Jurkat, Clone E6-1 (cell line): Measurements from ENCODE around the gene GADD45G.

Experiments used
- DNase-seq: peaks from one replicate; pipeline ENCODE4 v3.0.0-alpha.2; 2011; ENCODE audit warnings: low read depth, low spot score
- H3K4me3 ChIP-seq: 2 replicates; pipeline ENCODE4 v1.5.1; 2011; ENCODE audit warnings: mild to moderate bottlenecking, low read length, control low read depth, moderate library complexity

The GADD45G gene

DNA sequence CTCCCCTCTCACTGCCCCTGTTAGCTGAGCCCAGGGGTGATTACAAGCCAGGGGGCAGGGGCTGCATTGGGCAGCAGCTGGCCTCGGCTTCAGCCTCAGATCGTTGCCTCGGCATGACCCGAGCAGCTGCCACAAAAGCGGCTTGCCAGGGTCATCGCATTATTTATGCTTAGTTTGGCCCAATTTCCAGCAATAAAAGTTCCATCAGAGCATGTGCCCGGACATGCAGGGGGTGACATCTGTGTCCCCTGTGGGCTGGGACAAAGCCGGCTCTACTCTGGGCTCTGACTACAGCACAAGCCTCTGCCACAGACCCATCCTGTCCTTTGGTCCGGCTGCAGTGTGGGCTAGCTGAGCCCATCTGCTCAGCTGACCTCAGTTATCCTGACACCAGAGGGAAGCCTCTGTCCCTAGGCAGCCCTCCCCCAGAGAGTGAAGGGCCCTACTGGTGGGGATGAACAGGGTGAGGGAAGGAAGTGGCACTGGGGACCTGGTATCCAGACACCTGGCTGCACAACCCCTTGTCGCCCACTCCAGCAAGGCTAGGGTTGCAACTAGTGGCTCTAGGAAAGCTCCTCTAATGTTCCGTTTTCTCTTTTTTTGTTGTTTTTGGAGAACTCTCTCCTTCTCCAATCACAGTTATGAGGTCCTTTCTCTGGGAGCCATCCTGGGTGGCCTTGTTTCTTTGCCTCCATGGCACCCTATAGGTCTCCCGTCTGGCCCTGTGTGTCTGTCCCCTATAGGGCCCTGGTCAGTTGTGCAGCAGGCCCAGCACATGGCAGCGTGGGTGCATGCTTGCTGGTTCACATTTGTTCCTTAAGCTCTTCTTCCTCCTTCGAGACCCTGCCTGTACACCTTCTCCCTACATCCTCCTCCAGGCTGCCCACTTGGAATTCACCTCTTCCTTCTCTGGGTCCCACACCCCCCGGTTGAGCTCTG is 13.3 kb upstream of the GADD45G start:
- H3K4me3 ChIP-seq, result no peak overlapping the region
- DNase-seq, result no peak

GRCh38 chr9:89592213-89592815 is 12.5 kb upstream of the GADD45G start:
- no peak for DNase-seq
- no peak overlapping the region for H3K4me3 ChIP-seq

DNA sequence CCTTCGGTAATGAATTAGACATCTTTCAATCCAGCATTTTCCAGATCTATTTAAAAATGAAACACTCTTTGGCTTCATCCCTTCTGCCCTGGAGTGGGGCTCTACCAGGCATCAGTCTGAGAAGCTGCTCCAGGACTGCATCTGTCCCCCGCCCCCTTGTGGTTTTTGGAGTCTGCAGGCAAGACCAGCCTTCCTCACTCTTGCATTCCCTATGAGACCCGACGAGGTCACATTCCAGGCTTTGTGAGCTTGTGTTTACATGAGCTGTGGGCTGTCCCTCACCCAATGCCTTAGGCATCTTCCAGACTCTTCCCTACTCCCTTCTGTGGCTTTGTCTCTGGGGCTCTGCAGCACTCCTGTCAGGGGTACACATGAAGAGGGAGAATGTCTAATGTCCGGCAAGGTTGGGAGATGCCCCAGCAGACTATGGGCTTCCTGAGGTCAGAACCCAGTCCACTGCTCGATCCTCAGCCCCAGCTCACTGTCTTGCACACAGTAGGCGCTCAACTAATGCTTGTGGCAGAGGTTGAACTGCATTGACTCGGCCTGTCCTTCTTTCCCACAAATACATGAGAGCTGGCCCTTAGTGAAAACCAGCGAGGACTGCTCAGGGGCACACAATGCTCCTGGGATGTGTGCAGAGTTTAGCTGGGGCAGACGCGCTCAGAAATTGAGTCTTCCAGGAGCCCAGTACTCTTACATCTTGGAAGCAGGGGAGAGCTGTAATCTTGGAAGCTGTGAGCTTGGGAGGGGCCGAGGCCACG is 11.7 kb upstream of the GADD45G start:
- H3K4me3 ChIP-seq, result no peak overlapping the region
- no peak for DNase-seq

DNA sequence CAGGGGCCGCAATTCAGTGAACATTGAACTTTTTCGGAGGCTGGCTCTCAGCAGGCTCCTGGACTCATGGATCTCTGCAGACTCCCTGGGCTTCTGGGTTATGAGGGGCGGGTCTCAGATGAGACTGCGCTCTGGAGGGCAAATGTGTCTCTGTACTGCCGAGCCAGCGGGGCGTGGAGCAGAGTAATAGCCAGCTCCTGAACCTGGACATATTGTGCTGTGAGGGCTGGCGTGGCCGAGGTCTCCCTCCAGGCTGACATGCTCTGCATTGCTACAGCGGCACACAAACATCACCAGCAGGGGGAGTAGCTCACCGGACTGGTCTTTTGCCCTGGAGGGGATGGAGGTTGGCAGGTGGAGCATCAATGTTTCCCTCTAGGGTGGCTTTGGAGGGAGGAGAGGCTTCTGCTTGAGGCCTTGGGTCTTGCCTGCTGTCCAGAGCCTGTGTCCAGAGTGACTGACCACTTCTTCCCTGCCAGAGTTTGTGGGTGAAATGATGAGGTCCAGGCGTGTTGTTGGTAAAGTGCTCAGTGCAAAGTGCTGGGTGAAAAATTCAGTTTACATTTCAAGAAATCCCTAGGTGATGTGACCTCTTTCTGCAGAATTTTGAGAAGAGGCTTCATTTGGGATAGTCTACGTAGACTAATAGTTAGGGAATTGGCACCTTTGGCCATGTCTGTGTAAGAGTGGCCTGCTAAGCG is 10.9 kb upstream of the GADD45G start:
- no peak overlapping the region for H3K4me3 ChIP-seq
- DNase-seq, result peak; percentile 47

DNA sequence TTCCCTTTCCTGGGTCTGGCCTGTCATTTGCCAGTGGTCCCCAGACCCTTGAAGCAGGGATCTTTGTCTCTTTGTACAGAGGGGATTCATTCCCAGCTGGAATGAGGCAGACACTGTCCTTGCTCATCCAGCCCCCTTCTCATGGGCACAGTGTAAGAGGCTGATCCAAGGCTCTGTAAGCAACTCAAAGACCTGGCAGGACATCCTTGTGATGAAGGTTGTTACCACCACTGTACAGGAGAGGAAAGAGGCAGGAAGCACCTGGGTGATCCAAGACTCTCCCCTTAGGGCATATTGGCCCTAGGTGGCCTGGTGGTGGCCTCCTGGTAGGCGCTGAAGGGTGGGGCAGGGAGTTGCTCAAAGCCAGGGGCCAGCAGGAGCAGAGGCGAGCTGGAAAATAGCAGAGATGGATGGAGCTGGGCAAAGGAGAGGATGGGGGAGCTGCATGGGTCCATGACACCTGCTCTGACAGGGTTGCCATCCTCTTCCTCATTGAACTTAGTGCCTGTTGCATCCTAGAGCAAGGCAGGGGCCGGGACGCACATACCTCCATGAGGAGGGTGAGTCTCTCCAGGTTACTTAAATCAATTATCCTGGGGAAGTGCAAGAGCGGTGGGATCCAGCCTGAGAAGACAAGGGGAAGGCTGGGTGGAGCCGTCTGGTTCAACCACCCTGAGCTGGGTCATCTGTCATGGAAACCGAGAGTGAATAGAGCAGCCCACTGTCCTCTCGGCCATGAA is 9.8 kb upstream of the GADD45G start:
- no peak overlapping the region for H3K4me3 ChIP-seq
- no peak for DNase-seq

GRCh38 chr9:89595646-89596045 is 9.2 kb upstream of the GADD45G start:
- DNase-seq, result no peak
- no peak overlapping the region for H3K4me3 ChIP-seq

- H3K4me3 ChIP-seq, result no peak overlapping the region
- no peak for DNase-seq
Measured at GRCh38 chr9:89596937-89597555, 7.8 kb upstream of the GADD45G start.

GRCh38 chr9:89597711-89598362 is 7.0 kb upstream of the GADD45G start:
- peak; percentile 52 for DNase-seq
- no peak overlapping the region for H3K4me3 ChIP-seq

DNA sequence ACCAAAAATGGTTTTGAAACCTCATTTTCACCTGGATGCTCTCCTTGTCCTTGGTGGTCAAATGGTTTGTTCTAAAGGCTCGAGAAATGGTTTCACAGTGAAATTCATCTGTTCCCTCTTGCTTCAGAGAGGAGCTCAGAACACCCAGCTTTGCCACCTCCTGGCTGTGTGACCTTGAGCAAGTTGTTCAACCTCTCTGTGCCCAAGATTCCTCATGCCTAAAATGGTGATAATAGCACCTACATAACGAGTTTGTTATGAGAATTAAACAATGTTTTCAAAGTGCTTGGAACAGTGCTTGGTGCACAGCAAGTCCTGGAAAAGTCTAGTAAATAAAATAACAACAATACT is 6.5 kb upstream of the GADD45G start:
- H3K4me3 ChIP-seq, result no peak overlapping the region

DNA sequence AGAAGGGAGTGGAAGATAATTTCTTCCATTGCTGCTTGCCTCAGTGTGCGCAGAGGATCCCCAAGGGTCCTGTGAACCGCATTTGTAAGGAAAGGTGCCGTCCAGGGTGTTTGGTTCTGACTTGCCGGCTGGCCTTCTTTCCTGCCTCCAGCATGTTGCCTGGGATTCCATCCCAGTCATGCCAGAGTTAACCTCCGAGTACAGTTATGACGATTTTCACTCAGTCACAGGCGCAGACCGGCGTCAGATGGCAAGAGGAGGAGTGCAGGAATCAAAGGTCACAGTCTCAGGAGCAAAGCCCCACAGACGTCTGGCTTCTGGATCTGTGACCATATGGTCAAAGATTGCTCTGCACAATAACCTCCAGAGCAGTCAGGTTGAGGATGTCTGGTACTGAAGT is 5.9 kb upstream of the GADD45G start:
- DNase-seq, result no peak
- H3K4me3 ChIP-seq, result no peak overlapping the region

More for the DNA sequence above, 6.5 kb upstream of the GADD45G start:
- DNase-seq, result no peak

DNA sequence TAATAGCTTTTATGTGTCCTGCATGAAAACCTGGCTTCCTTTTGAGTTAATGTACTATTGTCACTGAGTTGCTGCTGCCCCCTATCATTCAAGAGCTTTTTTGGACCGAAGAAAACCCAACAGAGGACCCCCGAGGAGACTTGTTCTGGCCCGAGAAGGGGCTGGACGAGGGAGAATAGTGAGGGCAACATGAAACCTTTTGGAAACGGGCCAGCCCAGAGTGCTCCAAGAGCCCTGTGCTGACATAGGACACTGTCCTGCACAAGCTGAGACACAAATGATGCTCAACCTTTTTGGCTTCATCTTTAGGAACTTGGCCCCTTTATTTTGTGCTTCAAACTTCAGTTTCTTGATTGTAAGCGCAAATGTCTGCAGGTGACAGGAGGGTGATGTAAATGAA is 4.0 kb upstream of the GADD45G start:
- no peak overlapping the region for H3K4me3 ChIP-seq
- DNase-seq, result no peak

- no peak overlapping the region for H3K4me3 ChIP-seq
- DNase-seq, result no peak
Measured at GRCh38 chr9:89601306-89601705, 3.5 kb upstream of the GADD45G start.

DNA sequence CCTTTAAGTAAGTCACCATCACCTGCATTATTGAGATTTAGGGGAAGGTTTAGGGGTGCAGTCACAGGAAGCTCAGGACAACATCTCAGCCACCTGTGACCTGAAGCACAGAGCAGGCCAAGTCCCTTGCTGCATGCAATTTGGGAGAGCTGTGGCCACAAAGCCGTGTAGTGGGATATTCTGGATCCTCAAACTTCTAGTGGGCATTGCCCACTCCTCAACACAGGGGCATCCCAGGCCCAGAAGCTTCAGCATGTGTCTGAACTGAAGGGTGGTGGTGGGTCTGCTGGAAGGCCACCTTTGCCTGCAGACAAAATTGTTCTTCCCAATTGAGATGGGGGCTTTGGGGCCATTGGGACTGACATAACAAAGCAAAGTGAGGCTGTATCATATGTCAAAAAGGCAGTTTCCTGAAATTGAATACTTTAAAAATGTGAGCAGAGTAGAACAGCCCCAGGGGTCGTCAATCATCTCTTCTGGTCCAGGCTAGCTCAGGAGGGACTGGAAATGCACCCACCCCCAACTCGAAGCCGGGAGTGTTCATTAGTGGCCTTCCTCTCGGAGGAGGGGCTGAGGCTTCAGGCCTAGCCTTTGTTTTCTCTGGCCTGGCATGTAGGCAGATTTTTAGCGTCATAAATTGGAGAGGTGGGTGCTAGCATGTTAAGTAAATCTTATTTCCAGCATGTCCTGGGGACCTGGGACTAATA is 2.8 kb upstream of the GADD45G start:
- DNase-seq, result no peak
- no peak overlapping the region for H3K4me3 ChIP-seq

- peak overlapping the region; percentile 15 for H3K4me3 ChIP-seq
- peak; percentile 77 for DNase-seq
Measured at GRCh38 chr9:89602978-89603766, 1.6 kb upstream of the GADD45G start.

DNA sequence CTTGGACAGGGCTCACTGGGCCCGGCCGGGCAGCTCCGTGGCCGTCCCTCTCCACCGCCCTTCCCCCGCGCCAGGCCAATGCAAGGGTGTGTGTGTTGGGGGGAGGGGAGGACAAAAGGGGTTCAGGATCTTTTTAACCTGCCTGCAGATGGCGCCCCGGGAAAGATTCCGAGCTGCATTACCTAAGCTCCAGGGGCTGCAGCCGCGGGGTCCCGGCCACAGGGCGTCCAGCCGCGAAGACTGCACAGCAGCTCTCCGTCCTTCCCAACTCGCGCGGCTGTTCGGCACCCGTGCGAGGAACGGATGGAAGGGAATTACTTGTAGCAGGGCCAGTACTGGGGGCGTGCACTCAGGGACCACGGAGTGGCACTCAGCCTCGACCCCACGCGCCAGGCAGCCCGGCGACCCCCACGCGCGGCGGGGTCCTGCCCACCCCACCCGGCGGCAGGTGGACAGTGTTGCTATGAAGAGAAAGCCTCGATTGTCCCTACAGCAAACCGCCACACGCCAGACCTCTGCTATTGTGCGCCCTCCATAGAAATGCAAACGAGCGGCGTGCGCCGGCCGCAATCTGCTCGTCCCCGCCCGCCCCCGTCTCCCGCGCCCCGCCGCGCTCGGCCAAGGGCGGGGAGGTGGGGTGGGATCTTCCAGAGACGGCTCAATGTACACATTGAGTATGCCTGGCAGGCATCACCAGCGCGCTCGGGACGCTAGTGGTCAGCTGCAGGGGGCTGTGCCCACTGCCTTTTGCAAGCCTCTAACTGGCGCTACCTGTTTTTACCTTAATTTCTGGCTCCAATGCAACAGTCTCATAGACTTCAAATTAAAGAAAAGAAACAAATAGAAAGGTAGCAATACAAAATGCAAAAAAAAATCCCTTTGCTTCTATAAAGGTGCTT is 796 bp upstream of the GADD45G start:
- peak overlapping the region; percentile 15 for H3K4me3 ChIP-seq
- no peak for DNase-seq
